ENCODE results near the gene DSG3. TPM values are rescaled to one million over a fixed set of nuclear protein-coding genes. Genes with fewer than 3 reads are reported as not detected.

The DSG3 gene
- total and polyA plus RNA-seq, 2 donors from 2014 or later: not detected

GRCh38 chr18:31426871-31427406 is 20.6 kb upstream of the DSG3 start:
- H3K4me1 ChIP-seq (ENCODE audit: control insufficient read depth in 2 of 3, insufficient read depth in 2 of 3, low read depth in 1 of 3, low read length in 3 of 3): no peaks in the 10 kb centered on the region
- TF ChIP-seq, protein P1, sequence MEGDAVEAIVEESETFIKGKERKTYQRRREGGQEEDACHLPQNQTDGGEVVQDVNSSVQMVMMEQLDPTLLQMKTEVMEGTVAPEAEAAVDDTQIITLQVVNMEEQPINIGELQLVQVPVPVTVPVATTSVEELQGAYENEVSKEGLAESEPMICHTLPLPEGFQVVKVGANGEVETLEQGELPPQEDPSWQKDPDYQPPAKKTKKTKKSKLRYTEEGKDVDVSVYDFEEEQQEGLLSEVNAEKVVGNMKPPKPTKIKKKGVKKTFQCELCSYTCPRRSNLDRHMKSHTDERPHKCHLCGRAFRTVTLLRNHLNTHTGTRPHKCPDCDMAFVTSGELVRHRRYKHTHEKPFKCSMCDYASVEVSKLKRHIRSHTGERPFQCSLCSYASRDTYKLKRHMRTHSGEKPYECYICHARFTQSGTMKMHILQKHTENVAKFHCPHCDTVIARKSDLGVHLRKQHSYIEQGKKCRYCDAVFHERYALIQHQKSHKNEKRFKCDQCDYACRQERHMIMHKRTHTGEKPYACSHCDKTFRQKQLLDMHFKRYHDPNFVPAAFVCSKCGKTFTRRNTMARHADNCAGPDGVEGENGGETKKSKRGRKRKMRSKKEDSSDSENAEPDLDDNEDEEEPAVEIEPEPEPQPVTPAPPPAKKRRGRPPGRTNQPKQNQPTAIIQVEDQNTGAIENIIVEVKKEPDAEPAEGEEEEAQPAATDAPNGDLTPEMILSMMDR (IDR thresholded peaks at IDR 0.05; ENCODE audit: borderline replicate concordance, extremely low read depth, insufficient read depth): no peak
- DNase-seq: no peak
- H3K27me3 ChIP-seq (ENCODE audit: control insufficient read depth, insufficient read depth, low read length): no peaks in the 10 kb centered on the region
- H3K9me3 ChIP-seq (ENCODE audit: control insufficient read depth in 2 of 3, insufficient read depth in 1 of 3, low read length in 3 of 3): no peaks in the 10 kb centered on the region
- H3K36me3 ChIP-seq (ENCODE audit: control insufficient read depth in 2 of 3, insufficient read depth in 3 of 3, low read length in 3 of 3): no peaks in the 10 kb centered on the region
- H3K9ac ChIP-seq (ENCODE audit: low read length in 3 of 3): no peak overlapping the region
- H3K4me3 ChIP-seq (ENCODE audit: low read length in 3 of 3): no peak overlapping the region
- no peak overlapping the region for H3K27ac ChIP-seq (ENCODE audit: low read depth in 2 of 2, low read length in 2 of 2)
- FAIRE-seq: no peak
- intact Hi-C loops (cut with DNase I): no loop called here

GRCh38 chr18:31428211-31428610 is 19.3 kb upstream of the DSG3 start:
- TF ChIP-seq, protein P1 (IDR thresholded peaks at IDR 0.05; ENCODE audit: borderline replicate concordance, extremely low read depth, insufficient read depth): no peak
- no peaks in the 10 kb centered on the region for H3K4me1 ChIP-seq (ENCODE audit: control insufficient read depth in 2 of 3, insufficient read depth in 2 of 3, low read depth in 1 of 3, low read length in 3 of 3)
- peaks cover 0 to 5% (median 0%) of the 10 kb centered on the region in 3 donors for H3K9me3 ChIP-seq (ENCODE audit: control insufficient read depth in 2 of 3, insufficient read depth in 1 of 3, low read length in 3 of 3)
- no peaks in the 10 kb centered on the region for H3K27me3 ChIP-seq (ENCODE audit: control insufficient read depth, insufficient read depth, low read length)
- no peak overlapping the region for H3K27ac ChIP-seq (ENCODE audit: low read depth in 2 of 2, low read length in 2 of 2)
- DNase-seq (no peak), FAIRE-seq (no peak)
- H3K36me3 ChIP-seq (ENCODE audit: control insufficient read depth in 2 of 3, insufficient read depth in 3 of 3, low read length in 3 of 3): no peaks in the 10 kb centered on the region
- intact Hi-C loops (cut with DNase I): no loop called here
- H3K9ac ChIP-seq (ENCODE audit: low read length in 3 of 3): no peak overlapping the region
- H3K4me3 ChIP-seq (ENCODE audit: low read length in 3 of 3): no peak overlapping the region

- Histone ChIP-seq H3K9ac (ENCODE audit: low read length in 3 of 3) (no peak overlapping the region), H3K27me3 (ENCODE audit: control insufficient read depth, insufficient read depth, low read length) (no peaks in the 10 kb centered on the region), H3K27ac (ENCODE audit: low read depth in 2 of 2, low read length in 2 of 2) (no peak overlapping the region), H3K36me3 (ENCODE audit: control insufficient read depth in 2 of 3, insufficient read depth in 3 of 3, low read length in 3 of 3) (no peaks in the 10 kb centered on the region), H3K4me3 (ENCODE audit: low read length in 3 of 3) (no peak overlapping the region), H3K4me1 (ENCODE audit: control insufficient read depth in 2 of 3, insufficient read depth in 2 of 3, low read depth in 1 of 3, low read length in 3 of 3) (no peaks in the 10 kb centered on the region), H3K9me3 (ENCODE audit: control insufficient read depth in 2 of 3, insufficient read depth in 1 of 3, low read length in 3 of 3) (peaks cover 0 to 5% (median 0%) of the 10 kb centered on the region in 3 donors)
- TF ChIP-seq, protein P1 (IDR thresholded peaks at IDR 0.05; ENCODE audit: borderline replicate concordance, extremely low read depth, insufficient read depth): no peak
- intact Hi-C loops (cut with DNase I): no loop called here
- no peak for DNase-seq
- FAIRE-seq: no peak
Measured at GRCh38 chr18:31429623-31430022, 17.9 kb upstream of the DSG3 start.

GRCh38 chr18:31430072-31430471 is 17.5 kb upstream of the DSG3 start:
- Histone ChIP-seq H3K36me3 (ENCODE audit: control insufficient read depth in 2 of 3, insufficient read depth in 3 of 3, low read length in 3 of 3) (no peaks in the 10 kb centered on the region), H3K9me3 (ENCODE audit: control insufficient read depth in 2 of 3, insufficient read depth in 1 of 3, low read length in 3 of 3) (peaks cover 0 to 5% (median 0%) of the 10 kb centered on the region in 3 donors), H3K4me3 (ENCODE audit: low read length in 3 of 3) (no peak overlapping the region), H3K27me3 (ENCODE audit: control insufficient read depth, insufficient read depth, low read length) (no peaks in the 10 kb centered on the region), H3K27ac (ENCODE audit: low read depth in 2 of 2, low read length in 2 of 2) (no peak overlapping the region), H3K4me1 (ENCODE audit: control insufficient read depth in 2 of 3, insufficient read depth in 2 of 3, low read depth in 1 of 3, low read length in 3 of 3) (no peaks in the 10 kb centered on the region), H3K9ac (ENCODE audit: low read length in 3 of 3) (no peak overlapping the region)
- intact Hi-C loops (cut with DNase I): no loop called here
- TF ChIP-seq, protein P1 (IDR thresholded peaks at IDR 0.05; ENCODE audit: borderline replicate concordance, extremely low read depth, insufficient read depth): no peak
- FAIRE-seq (no peak), DNase-seq (no peak)

All from kidney (tissue), 14 donors.